ENCODE results near the gene DMBX1.

The DMBX1 gene

DNA sequence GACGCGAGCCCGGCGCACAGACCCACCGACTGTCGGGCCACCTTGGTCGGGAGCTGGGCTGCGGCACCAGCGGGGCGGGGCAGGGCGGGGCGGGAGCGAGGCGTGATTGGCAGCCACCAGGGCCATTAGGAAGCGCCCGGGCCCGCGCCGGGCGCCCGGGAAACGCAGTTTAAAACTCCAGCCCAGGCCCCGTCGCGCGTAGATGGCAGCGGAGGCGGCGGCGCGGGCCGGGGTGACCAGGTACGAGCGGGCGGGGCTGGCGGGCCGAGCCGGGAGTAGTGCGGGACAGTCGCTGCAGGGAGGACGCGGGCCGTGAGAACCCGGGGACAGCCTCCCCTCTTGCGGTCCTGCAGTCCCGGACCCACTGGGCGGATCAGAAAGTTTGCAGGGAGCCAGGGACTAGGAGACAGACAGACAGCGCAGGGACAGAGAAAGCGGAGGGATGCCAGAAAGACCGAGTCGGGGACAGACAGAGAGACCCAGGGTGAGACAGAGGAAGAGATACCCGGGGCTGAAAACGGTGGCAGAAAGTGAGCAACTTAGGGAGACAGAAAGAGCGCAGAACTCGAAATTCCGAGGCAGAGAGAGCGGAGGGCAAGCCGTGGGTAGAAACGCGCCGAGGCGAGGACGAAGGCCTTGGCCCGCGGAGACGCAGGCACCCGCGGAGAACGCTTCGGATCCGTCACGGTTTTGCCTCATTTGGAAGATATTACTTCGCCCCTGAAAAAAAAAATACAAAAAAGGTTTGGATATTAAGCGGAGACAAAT is at the start of gene DMBX1:
Gene DMBX1, plus strand, starts transcription at position 199 of the 768 bp plus-strand sequence. CDS start 17,175 bp downstream, outside the sequence.
- H3K4me3 ChIP-seq (ENCODE audit: low read depth, low read length): peak within 1 kb of the TSS; percentile 41
- H3K27me3 ChIP-seq (ENCODE audit: control insufficient read depth, insufficient read depth, low read length): peaks cover 94% of the 10 kb centered on the region
- no peaks in the 10 kb centered on the region for H3K36me3 ChIP-seq (ENCODE audit: control insufficient read depth, insufficient read depth, low read length)
- no peaks in the 10 kb centered on the region for H3K9me3 ChIP-seq (ENCODE audit: control insufficient read depth, insufficient read depth, low read length)
- no peak within 1 kb of the TSS for H3K9ac ChIP-seq (ENCODE audit: low read depth, low read length)
- H3K4me1 ChIP-seq (ENCODE audit: control insufficient read depth, insufficient read depth, low read length): peaks cover 17% of the 10 kb centered on the region

DNA sequence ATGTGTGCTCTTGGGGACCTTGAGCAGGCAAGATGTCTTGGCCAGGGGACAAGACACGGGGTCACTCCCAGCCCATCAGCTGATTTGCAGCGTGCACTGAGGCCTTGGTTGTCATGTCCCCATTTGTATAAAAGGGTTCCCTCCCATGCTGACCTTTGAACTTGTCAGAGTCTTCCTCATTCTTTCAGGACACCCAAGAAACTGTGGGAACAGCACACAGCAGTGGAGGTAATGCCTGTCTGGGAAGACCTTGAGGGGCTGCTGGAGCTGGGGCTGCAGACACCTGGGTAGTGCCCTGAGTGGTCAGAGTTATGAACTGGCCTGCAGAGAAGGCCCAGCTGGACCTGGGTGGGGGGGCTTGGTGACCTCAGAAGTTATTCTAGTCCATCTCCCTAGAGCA is 49.2 kb upstream of the DMBX1 start:
- H3K9ac ChIP-seq (ENCODE audit: low read depth, low read length): no peak overlapping the region
- H3K4me1 ChIP-seq (ENCODE audit: control insufficient read depth, insufficient read depth, low read length): no peaks in the 10 kb centered on the region
- H3K27me3 ChIP-seq (ENCODE audit: control insufficient read depth, insufficient read depth, low read length): peaks cover 28% of the 10 kb centered on the region
- no peak overlapping the region for H3K4me3 ChIP-seq (ENCODE audit: low read depth, low read length)
- H3K9me3 ChIP-seq (ENCODE audit: control insufficient read depth, insufficient read depth, low read length): no peaks in the 10 kb centered on the region
- no peaks in the 10 kb centered on the region for H3K36me3 ChIP-seq (ENCODE audit: control insufficient read depth, insufficient read depth, low read length)

DNA sequence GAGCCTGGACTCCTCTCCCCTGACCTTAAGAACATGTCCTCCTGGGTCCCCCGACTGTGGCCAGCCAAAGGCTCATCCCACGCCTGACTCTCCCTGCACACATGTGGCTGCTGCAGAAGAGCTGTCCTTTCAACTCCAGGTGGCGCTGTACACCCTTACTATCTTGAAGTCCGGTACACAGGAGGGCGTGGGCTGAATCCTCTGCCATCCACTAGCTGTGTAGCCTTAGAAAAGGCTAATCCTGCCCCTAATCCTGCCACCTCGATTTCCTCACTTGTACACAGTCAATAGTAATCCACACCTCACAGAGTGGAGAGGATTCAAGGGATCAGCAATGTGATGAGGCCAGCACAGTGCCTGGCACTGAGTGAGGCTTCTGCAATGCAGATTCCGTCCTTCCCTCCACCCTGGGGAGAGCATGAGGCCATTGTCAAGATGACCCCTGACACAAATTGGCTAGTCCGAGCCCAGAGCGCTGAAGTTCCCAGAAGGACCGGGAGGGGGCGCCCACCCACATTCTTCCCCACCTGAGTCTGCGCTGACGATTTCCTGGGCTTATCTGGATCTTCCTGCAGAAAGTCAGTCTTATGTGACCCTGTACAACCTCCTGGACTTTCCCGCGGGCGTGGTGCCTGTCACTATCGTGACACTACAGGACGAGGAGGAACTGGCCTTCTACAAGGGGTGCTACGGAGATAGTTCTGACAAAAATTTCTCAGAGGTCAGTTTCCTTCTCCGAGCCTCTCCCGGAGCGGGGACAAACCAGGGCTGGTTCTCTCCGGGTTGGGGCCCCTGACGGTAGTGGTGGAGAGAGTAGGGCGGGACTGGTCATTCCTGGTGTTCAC is 47.1 kb upstream of the DMBX1 start:
- H3K4me1 ChIP-seq (ENCODE audit: control insufficient read depth, insufficient read depth, low read length): peaks cover 16% of the 10 kb centered on the region
- H3K9ac ChIP-seq (ENCODE audit: low read depth, low read length): peak overlapping the region; percentile 48
- no peaks in the 10 kb centered on the region for H3K36me3 ChIP-seq (ENCODE audit: control insufficient read depth, insufficient read depth, low read length)
- H3K9me3 ChIP-seq (ENCODE audit: control insufficient read depth, insufficient read depth, low read length): no peaks in the 10 kb centered on the region
- H3K27me3 ChIP-seq (ENCODE audit: control insufficient read depth, insufficient read depth, low read length): peaks cover 43% of the 10 kb centered on the region
- peak overlapping the region; percentile 84 for H3K4me3 ChIP-seq (ENCODE audit: low read depth, low read length)

- Histone ChIP-seq H3K36me3 (ENCODE audit: control insufficient read depth, insufficient read depth, low read length) (no peaks in the 10 kb centered on the region), H3K4me3 (ENCODE audit: low read depth, low read length) (no peak overlapping the region), H3K9ac (ENCODE audit: low read depth, low read length) (no peak overlapping the region), H3K4me1 (ENCODE audit: control insufficient read depth, insufficient read depth, low read length) (peaks cover 20% of the 10 kb centered on the region), H3K27me3 (ENCODE audit: control insufficient read depth, insufficient read depth, low read length) (peaks cover 56% of the 10 kb centered on the region), H3K9me3 (ENCODE audit: control insufficient read depth, insufficient read depth, low read length) (no peaks in the 10 kb centered on the region)
Observed at GRCh38 chr1:46444466-46444865, 45.2 kb upstream of the DMBX1 start.

DNA sequence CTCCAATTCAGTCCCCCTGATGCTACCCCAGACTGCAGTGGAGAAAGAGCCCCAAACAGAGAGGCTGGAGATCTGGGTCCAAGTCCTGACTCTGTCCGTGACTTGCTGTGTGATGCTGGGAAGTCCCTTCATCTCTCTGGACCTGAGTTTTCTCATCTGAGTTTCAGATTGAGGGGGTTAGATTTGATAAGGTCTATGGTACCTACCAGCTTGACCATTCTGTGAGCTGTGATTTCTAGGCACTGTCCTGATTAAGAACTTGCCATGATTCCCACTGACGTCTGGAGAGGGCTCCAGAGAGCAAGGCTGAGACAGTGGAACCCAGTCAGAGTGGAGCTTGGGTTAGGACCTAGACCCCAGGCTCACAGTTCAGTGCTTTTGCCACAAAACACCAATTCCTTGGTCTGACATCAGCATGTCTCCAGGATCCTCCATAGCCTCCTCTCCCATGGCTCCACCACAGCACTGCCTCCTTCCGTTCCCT is 43.8 kb upstream of the DMBX1 start:
- no peak overlapping the region for H3K4me3 ChIP-seq (ENCODE audit: low read depth, low read length)
- H3K4me1 ChIP-seq (ENCODE audit: control insufficient read depth, insufficient read depth, low read length): peaks cover 23% of the 10 kb centered on the region
- no peaks in the 10 kb centered on the region for H3K36me3 ChIP-seq (ENCODE audit: control insufficient read depth, insufficient read depth, low read length)

DNA sequence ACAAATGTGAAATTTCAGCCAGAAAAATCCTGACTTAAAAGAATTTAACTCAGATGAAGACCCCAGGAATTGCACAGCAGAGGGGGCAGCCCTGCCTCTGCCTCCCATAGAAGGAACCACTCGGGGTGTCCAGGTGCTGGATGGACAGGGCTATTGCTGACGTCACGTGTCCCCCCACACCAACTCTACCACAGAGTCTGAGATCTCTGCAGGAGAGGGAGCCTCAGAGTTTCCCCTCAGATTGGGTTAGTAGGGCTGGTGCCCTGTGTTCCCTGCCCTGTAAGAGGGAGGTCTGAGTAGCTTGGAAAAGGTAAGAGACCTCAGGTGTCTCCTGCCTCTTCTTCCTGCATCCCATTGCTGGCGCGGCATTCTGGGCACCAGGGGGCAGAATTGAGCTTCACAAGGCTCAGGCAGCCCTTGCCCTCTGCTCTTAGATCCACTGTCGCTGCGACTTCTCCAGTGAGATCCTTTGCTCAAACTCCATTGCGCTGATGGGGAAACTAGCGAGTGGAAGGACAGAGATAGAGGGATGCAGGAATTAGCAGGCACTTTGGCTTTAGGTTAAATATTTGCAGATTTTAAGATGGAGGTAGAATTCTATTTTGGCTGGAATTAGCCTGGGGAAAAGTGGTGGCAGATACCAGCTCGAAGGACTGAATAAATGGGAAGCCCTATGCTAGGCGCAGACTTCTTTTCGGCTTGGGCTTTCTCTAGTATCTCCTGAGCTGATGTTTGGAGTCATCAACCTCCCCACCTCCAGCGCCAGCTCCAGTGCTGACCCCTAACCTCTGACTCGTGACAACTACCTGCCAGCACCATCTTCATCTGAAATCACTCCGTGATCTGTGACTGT is 42.8 kb upstream of the DMBX1 start:
- H3K9ac ChIP-seq (ENCODE audit: low read depth, low read length): no peak overlapping the region
- H3K27me3 ChIP-seq (ENCODE audit: control insufficient read depth, insufficient read depth, low read length): peaks cover 80% of the 10 kb centered on the region

More for the DNA sequence above, 43.8 kb upstream of the DMBX1 start:
- no peak overlapping the region for H3K9ac ChIP-seq (ENCODE audit: low read depth, low read length)
- H3K27me3 ChIP-seq (ENCODE audit: control insufficient read depth, insufficient read depth, low read length): peaks cover 69% of the 10 kb centered on the region
- H3K9me3 ChIP-seq (ENCODE audit: control insufficient read depth, insufficient read depth, low read length): no peaks in the 10 kb centered on the region

DNA sequence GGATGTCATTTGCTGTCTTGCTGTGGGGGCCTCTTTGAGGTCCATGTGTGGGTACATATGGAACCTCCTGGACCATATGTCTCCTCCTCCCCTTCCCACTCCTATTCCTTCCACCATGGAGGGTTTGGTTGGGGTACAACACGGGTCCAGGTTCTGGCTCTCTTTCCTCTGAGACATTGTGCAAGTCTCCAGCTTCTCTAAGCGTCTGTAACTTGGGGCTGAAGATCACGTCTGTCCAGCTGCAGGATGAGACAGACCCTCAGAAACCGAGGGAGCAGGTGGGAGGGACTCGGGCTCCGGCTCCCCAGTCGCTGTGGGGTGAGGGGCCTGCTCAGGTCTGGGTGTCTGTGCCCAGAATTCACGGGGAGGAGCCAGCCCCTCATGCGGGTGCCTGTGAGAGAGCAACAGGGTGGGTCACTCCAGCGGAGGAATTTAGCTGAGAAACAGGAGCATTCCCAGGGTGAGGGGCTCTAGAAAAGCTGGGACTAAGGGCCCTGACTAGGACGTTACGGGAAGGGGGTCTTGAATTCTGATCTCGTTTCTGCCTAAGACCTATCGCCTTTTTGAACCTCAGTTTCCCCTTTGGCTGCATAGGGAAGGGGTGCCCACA is 42.0 kb upstream of the DMBX1 start:
- Histone ChIP-seq H3K4me1 (ENCODE audit: control insufficient read depth, insufficient read depth, low read length) (peaks cover 23% of the 10 kb centered on the region), H3K4me3 (ENCODE audit: low read depth, low read length) (peak overlapping the region; percentile 70), H3K36me3 (ENCODE audit: control insufficient read depth, insufficient read depth, low read length) (no peaks in the 10 kb centered on the region), H3K9ac (ENCODE audit: low read depth, low read length) (no peak overlapping the region), H3K9me3 (ENCODE audit: control insufficient read depth, insufficient read depth, low read length) (no peaks in the 10 kb centered on the region), H3K27me3 (ENCODE audit: control insufficient read depth, insufficient read depth, low read length) (peaks cover 87% of the 10 kb centered on the region)

More for the DNA sequence above, 42.8 kb upstream of the DMBX1 start:
- Histone ChIP-seq H3K36me3 (ENCODE audit: control insufficient read depth, insufficient read depth, low read length) (no peaks in the 10 kb centered on the region), H3K9me3 (ENCODE audit: control insufficient read depth, insufficient read depth, low read length) (no peaks in the 10 kb centered on the region), H3K4me3 (ENCODE audit: low read depth, low read length) (peak overlapping the region; percentile 70), H3K4me1 (ENCODE audit: control insufficient read depth, insufficient read depth, low read length) (peaks cover 23% of the 10 kb centered on the region)

GRCh38 chr1:46448109-46448911 is 41.3 kb upstream of the DMBX1 start:
- H3K36me3 ChIP-seq (ENCODE audit: control insufficient read depth, insufficient read depth, low read length): no peaks in the 10 kb centered on the region
- H3K4me1 ChIP-seq (ENCODE audit: control insufficient read depth, insufficient read depth, low read length): peaks cover 23% of the 10 kb centered on the region
- no peaks in the 10 kb centered on the region for H3K9me3 ChIP-seq (ENCODE audit: control insufficient read depth, insufficient read depth, low read length)
- H3K9ac ChIP-seq (ENCODE audit: low read depth, low read length): no peak overlapping the region
- peak overlapping the region; percentile 70 for H3K4me3 ChIP-seq (ENCODE audit: low read depth, low read length)
- peaks cover 94% of the 10 kb centered on the region for H3K27me3 ChIP-seq (ENCODE audit: control insufficient read depth, insufficient read depth, low read length)

DNA sequence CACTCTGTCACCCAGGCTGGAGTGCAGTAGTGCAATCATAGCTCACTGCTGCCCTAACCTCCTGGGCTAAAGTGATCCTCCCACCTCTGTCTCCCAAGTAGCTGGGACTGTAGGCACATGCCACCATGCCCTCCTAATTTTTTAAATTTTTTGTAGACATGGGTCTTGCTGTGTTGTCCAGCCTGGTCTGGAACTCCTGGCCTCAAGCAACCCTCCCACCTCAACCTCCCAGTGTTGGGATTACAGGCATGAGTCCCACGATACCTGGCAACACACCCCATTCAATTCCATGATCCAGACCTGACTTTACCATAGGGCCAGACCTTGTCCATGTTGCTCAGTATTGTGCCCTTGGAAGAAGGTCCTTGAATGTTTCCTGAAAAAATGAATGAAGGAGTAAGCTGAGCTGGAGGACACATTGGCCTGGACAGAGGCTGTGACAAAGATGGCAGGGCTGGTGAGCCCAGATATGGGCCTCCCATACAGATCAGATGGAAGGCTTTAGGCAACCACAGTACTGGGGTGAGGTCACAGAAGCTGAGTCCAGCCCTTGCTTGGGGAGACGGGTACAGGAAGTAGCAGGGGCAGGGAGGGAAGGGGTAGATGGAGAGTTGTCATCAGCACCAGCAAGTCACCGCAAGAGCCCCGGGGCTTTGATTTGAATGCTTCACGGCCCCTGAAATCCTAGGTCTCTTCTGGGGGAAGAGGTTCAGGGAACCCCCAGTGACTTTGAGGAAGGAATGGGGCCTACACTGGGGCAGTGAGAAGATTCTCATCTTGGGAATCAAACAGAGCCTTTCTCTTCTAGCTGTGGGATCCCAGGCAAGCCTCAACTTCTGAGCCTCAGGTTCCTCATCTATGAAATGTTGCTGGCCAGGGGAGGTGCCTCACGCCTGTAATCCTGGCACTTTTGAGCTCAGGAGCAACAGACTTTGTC is 40.1 kb upstream of the DMBX1 start:
- Histone ChIP-seq H3K9ac (ENCODE audit: low read depth, low read length) (no peak overlapping the region), H3K4me3 (ENCODE audit: low read depth, low read length) (peak overlapping the region; percentile 70), H3K4me1 (ENCODE audit: control insufficient read depth, insufficient read depth, low read length) (peaks cover 25% of the 10 kb centered on the region), H3K27me3 (ENCODE audit: control insufficient read depth, insufficient read depth, low read length) (peaks cover 97% of the 10 kb centered on the region), H3K36me3 (ENCODE audit: control insufficient read depth, insufficient read depth, low read length) (no peaks in the 10 kb centered on the region), H3K9me3 (ENCODE audit: control insufficient read depth, insufficient read depth, low read length) (no peaks in the 10 kb centered on the region)

DNA sequence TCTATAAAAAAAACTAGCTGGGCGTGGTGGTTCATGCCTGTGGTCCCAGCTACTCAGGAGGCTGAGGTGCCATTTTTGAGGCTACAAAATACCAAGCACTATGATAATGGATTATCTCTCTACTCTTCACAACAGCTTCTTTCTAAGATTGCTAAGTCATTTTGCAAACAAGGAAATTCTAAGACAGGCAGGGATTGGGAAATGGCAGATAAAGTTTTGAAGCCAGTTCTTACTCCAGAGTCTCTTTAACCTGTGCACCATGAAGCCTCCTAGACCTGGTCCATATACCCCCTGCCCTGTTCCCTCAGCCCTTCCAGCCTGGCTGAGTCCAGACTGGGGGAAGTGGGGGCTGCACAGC is 39.5 kb upstream of the DMBX1 start:
- H3K4me3 ChIP-seq (ENCODE audit: low read depth, low read length): no peak overlapping the region
- H3K4me1 ChIP-seq (ENCODE audit: control insufficient read depth, insufficient read depth, low read length): peaks cover 25% of the 10 kb centered on the region
- no peaks in the 10 kb centered on the region for H3K9me3 ChIP-seq (ENCODE audit: control insufficient read depth, insufficient read depth, low read length)
- peaks cover 97% of the 10 kb centered on the region for H3K27me3 ChIP-seq (ENCODE audit: control insufficient read depth, insufficient read depth, low read length)
- H3K36me3 ChIP-seq (ENCODE audit: control insufficient read depth, insufficient read depth, low read length): no peaks in the 10 kb centered on the region
- H3K9ac ChIP-seq (ENCODE audit: low read depth, low read length): no peak overlapping the region

Measured in iPS-15b (cell line).